NCI-H82 treated with DMSO at 0.1 percent for 48 hours (cell line): Measurements from ENCODE around the gene POTEB3.
"Not testable (repeated sequence)": the region's sequence is repeated elsewhere in the genome, so short reads cannot be mapped to it uniquely, and the experiment has no call there.

Experiments
- DNase-seq: peaks from one replicate; lab custom pipeline; 2025; ENCODE audit not compliant: unreplicated experiment; lab: John Stamatoyannopoulos, UW

The POTEB3 gene

DNA sequence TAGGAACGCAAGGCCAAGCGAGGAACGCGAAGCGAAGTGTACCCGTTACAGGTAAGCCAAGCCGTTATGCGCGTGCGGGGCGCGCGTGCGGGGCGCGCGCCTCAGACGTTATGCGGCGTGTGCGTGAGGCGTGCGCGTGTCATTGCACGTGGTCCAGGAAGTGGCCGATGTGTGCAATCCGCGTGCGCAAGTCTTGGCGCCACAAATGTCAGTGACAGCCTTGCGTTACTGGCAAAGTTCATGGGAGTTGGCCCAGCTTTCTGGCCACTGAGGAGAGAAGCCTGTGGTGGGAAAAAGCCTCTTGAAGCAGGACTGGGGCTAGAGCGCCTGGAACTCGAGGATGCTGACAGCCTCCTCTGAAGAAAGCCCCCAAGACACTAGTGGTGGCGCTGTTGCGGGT is at the start of gene POTEB3:
Gene POTEB3, minus strand, starts transcription at position 101 of the 400 bp plus-strand sequence. CDS start 488 bp downstream, outside the sequence.
- not testable (repeated sequence) for DNase-seq

GRCh38 chr15:21453683-21454082 is 13.4 kb upstream of the POTEB3 start:
- not testable (repeated sequence) for DNase-seq

DNA sequence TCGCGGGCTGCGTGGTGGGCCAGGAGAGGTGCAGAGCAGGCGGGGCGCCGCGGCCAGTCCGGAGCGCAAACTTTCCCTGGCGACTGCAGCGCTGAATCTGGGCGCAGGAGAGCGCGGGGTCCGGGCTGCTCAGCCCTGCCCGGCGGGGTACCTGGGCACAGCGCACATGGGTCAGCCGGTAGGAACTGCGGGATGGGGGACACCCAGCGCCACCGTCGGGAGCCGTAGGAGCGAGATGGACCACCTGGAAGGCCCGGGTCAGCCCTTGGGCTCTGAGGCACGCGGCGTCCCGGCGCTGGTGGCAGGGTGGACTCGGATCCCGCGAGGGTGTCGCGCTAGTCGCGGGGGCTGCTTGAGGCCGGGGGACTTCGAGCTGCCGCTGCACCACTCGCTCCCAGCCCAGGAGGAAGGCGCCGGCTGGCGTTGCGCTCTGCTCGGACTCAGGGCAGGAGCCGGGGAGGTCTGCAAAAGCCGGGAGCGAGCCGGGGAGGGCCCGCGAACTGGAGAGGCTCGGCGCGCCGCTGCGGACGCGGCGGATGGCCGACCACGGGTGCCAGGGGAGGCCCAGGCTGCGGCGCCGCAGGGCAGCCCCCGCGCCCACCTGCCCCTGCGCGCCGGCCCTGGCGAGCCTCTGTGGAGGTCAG is 11.7 kb upstream of the POTEB3 start:
- not testable (repeated sequence) for DNase-seq

GRCh38 chr15:21451487-21451886 is 11.2 kb upstream of the POTEB3 start:
- DNase-seq, result not testable (repeated sequence)

GRCh38 chr15:21407366-21407765 is 32.9 kb downstream of the POTEB3 start:
- DNase-seq, result not testable (repeated sequence)

DNA sequence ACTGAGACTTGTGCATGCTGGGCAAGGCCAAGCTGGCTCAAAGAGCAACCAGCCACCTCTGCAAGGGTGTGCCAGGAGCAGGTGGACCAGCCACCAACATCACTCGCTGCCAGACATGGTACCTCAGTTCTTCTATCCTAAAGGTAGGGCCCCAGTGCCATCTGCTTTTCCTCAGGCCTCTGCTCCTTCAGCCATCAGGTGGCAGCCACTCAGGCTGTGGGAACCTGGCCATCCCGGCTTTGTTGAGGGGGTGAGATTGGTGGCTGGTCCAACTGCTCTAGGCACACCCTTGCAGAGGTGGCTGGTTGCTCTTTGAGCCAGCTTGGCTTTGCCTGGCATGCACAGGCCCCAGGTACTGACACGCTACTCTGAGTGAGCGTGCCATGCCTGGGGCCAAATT is 38.8 kb downstream of the POTEB3 start:
- not testable (repeated sequence) for DNase-seq

GRCh38 chr15:21399111-21399510 is 41.2 kb downstream of the POTEB3 start:
- DNase-seq, result not testable (repeated sequence)

DNA sequence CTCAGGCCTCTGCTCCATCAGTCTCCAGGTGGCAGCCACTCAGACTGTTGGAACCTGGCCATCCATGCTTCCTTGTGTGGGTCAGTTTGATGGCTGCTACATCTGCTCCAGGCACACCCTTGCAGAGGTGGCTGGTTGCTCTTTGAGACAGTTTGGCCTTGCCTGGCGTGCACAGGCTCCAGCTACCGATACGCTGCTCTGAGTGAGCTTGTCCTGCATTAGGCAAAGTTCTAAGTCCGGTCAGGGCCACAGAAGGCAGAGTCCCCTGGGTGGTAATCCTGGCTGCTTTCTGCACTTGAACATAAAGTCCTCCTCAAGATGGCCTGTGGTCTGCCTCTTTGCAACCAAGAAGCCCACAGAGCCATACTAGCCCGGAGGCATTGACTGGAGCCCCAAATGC is 41.8 kb downstream of the POTEB3 start:
- not testable (repeated sequence) for DNase-seq

GRCh38 chr15:21397656-21398055 is 42.6 kb downstream of the POTEB3 start:
- not testable (repeated sequence) for DNase-seq

DNA sequence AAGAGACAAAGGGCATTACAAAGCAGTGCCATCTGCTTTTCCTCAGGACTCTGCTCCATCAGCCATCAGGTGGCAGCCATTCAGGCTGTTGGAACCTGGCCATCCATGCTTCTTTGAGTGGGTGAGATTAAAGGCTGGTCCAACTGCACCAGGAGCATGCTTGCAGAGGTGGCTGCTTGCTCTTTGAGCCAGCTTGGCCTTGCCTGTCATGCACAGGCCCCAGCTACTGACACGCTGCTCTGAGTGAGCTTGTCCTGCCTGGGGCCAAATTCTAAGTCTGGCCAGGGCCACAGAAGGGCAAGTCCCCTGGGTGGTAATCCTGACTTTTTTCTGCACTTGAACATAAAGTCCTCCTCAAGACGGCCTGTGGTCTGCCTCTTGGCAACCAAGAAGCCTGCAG is 43.1 kb downstream of the POTEB3 start:
- DNase-seq, result not testable (repeated sequence)

DNA sequence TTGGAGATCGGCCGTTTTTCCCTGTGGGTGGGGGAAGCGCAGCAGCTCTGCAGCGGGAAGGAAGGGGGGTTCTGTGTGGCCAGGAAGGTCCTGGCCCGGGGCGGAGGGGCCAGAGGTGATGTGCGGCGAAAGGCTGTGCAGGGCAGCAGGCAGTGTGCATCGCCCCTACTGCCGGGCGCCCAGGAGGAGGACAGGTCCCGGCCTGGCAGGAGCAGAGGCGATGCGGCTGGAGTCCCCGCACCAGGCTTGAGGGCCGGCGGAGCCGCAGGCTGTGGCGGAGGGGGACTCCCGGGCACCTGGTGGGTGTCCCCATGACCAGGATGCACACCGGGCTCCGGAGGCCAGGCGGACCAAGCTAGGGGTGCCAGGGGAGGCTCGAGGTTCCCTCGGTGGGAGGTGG is 54.3 kb downstream of the POTEB3 start:
- not testable (repeated sequence) for DNase-seq

- DNase-seq, result not testable (repeated sequence)
Measured at GRCh38 chr15:21383866-21384485, 56.3 kb downstream of the POTEB3 start.

GRCh38 chr15:21373682-21374081 is 66.6 kb downstream of the POTEB3 start:
- not testable (repeated sequence) for DNase-seq

- DNase-seq, result not testable (repeated sequence)
Measured at GRCh38 chr15:21369177-21369576, 71.1 kb downstream of the POTEB3 start.

GRCh38 chr15:21368625-21369024 is 71.7 kb downstream of the POTEB3 start:
- DNase-seq, result not testable (repeated sequence)
